ENCODE measurements around the gene ACCSL.

Gene ACCSL

DNA sequence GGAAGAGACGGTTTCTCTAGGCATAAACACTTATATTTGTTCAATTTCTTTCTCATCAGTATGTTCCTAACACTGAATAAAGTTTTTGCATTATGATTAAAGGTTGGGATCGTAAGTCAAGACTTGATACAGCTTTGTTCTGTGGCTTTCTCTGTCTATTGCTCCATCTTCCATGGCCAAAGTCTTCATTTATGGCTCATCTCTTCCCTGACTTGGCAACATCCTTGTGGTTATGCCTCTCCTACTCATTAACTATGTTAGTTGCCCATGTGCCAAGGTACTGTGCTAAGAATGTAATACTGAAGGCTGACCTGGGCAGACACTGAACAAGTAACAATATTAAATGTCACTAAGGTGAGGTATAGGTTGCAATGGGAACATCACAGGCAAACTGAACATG, 1.6 kb upstream of the ACCSL start:
- Histone ChIP-seq H3K9ac (ENCODE audit: low read length) (no peak overlapping the region), H3K36me3 (ENCODE audit: control insufficient read depth, insufficient read depth, low read length) (no peaks in the 10 kb centered on the region), H3K4me3 (ENCODE audit: low read length) (no peak overlapping the region), H3K27me3 (ENCODE audit: control insufficient read depth, insufficient read depth, low read length) (no peaks in the 10 kb centered on the region), H3K4me1 (ENCODE audit: control insufficient read depth, insufficient read depth, low read length) (no peaks in the 10 kb centered on the region), H3K27ac (ENCODE audit: low read depth, low read length) (no peak overlapping the region)

DNA sequence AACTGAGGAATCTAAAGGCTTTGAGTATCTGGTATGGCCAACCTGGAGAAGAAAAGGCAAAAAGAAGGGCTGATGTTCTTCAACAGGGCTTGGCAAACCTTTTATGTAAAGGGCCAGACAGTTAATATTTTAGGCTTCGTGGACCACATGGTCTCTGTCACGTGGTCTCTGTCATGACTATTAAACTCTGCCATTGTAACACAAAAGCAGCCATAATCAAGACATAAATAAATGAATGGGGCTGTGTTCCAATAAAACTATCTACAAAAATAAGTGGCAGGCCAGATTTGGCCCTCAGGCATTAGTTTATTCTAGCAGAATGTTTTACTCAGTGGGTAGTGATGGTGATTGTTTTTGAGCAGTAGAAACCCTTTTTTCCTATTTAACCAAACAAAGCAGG, 483 bp upstream of the ACCSL start:
- H3K9ac ChIP-seq (ENCODE audit: low read length), result no peak overlapping the region
- H3K27ac ChIP-seq (ENCODE audit: low read depth, low read length), result no peak overlapping the region
- H3K4me1 ChIP-seq (ENCODE audit: control insufficient read depth, insufficient read depth, low read length), result no peaks in the 10 kb centered on the region
- no peaks in the 10 kb centered on the region for H3K36me3 ChIP-seq (ENCODE audit: control insufficient read depth, insufficient read depth, low read length)
- no peak overlapping the region for H3K4me3 ChIP-seq (ENCODE audit: low read length)
- H3K27me3 ChIP-seq (ENCODE audit: control insufficient read depth, insufficient read depth, low read length), result no peaks in the 10 kb centered on the region

GRCh38 chr11:44049832-44050231, 2.1 kb downstream of the ACCSL start:
- H3K9ac ChIP-seq (ENCODE audit: low read length), result no peak overlapping the region
- H3K27ac ChIP-seq (ENCODE audit: low read depth, low read length), result no peak overlapping the region
- H3K36me3 ChIP-seq (ENCODE audit: control insufficient read depth, insufficient read depth, low read length), result no peaks in the 10 kb centered on the region
- no peaks in the 10 kb centered on the region for H3K4me1 ChIP-seq (ENCODE audit: control insufficient read depth, insufficient read depth, low read length)
- no peaks in the 10 kb centered on the region for H3K27me3 ChIP-seq (ENCODE audit: control insufficient read depth, insufficient read depth, low read length)
- no peak overlapping the region for H3K4me3 ChIP-seq (ENCODE audit: low read length)

DNA sequence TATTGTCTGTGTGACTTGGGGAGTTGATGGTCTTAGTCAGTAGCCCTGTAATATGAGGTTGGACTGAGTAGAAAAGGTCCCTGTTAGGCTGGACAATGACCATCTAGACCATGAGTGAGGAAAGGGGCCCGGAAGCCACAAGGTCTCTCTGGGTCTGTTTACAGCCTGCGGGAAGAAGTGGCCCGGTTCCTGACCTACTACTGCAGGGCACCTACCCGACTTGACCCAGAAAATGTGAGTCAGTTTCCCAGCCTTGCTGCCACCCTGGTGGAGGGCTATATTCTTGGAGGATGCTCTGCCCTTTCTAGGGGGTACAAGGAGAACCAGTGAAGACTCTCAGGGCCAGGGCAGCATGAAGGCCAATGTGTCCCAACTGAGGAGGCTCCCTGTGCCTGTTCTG, 3.4 kb downstream of the ACCSL start:
- no peak overlapping the region for H3K27ac ChIP-seq (ENCODE audit: low read depth, low read length)
- no peak overlapping the region for H3K9ac ChIP-seq (ENCODE audit: low read length)
- no peaks in the 10 kb centered on the region for H3K4me1 ChIP-seq (ENCODE audit: control insufficient read depth, insufficient read depth, low read length)
- no peak overlapping the region for H3K4me3 ChIP-seq (ENCODE audit: low read length)
- H3K36me3 ChIP-seq (ENCODE audit: control insufficient read depth, insufficient read depth, low read length), result no peaks in the 10 kb centered on the region
- no peaks in the 10 kb centered on the region for H3K27me3 ChIP-seq (ENCODE audit: control insufficient read depth, insufficient read depth, low read length)

DNA sequence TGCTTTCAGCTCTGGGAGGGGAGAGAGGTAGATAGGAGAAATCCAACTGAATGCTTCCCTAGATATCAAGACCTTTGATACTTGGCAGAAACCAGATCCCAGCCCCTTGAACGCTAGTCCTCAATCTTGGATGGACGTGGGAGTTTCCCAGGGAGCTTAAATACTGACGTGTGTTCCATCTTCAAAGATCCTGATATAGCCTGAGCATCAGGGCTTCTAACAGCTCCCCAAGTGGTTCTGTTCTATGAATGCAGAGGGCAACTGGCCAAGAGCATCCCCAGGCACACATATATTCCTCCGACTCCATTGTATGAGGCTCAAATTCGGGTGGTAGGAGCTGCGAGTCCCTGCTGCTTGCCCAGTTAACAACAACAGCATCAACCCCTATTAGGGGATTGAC, 9.6 kb downstream of the ACCSL start:
- no peaks in the 10 kb centered on the region for H3K36me3 ChIP-seq (ENCODE audit: control insufficient read depth, insufficient read depth, low read length)
- H3K27ac ChIP-seq (ENCODE audit: low read depth, low read length), result no peak overlapping the region
- H3K4me3 ChIP-seq (ENCODE audit: low read length), result no peak overlapping the region
- H3K27me3 ChIP-seq (ENCODE audit: control insufficient read depth, insufficient read depth, low read length), result no peaks in the 10 kb centered on the region
- no peak overlapping the region for H3K9ac ChIP-seq (ENCODE audit: low read length)
- H3K4me1 ChIP-seq (ENCODE audit: control insufficient read depth, insufficient read depth, low read length), result no peaks in the 10 kb centered on the region

- no peak overlapping the region for H3K9ac ChIP-seq (ENCODE audit: low read length)
- no peaks in the 10 kb centered on the region for H3K27me3 ChIP-seq (ENCODE audit: control insufficient read depth, insufficient read depth, low read length)
- no peak overlapping the region for H3K4me3 ChIP-seq (ENCODE audit: low read length)
- H3K4me1 ChIP-seq (ENCODE audit: control insufficient read depth, insufficient read depth, low read length), result no peaks in the 10 kb centered on the region
- no peak overlapping the region for H3K27ac ChIP-seq (ENCODE audit: low read depth, low read length)
- H3K36me3 ChIP-seq (ENCODE audit: control insufficient read depth, insufficient read depth, low read length), result no peaks in the 10 kb centered on the region
Observed at GRCh38 chr11:44058275-44058674, 10.5 kb downstream of the ACCSL start.

DNA sequence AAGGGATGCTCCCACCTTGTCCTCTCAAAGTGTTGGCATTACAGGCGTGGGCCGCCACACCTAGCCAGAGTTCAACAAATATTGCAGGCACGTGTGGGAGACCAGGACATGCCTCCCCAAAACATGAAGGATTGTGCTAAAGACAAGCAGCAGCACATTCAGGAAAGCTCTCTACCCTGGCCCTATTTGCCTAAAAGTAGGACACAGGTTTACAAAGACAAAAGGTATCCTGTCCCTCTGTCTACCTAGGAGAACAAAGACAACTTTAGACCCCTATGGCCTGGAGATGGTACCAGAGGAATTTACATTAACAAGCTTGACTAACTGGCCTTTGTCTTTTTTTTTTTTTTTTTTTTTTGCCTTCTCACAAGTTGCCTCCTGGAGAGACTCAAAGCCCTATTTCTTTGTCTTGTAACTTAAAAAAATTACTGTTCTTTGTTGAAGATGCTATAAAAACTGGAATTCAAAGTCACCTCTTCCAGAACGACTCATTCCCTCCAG, 17.4 kb downstream of the ACCSL start:
- Histone ChIP-seq H3K27me3 (ENCODE audit: control insufficient read depth, insufficient read depth, low read length) (no peaks in the 10 kb centered on the region), H3K27ac (ENCODE audit: low read depth, low read length) (peak overlapping the region; percentile 92), H3K4me1 (ENCODE audit: control insufficient read depth, insufficient read depth, low read length) (no peaks in the 10 kb centered on the region), H3K4me3 (ENCODE audit: low read length) (no peak overlapping the region), H3K36me3 (ENCODE audit: control insufficient read depth, insufficient read depth, low read length) (no peaks in the 10 kb centered on the region), H3K9ac (ENCODE audit: low read length) (no peak overlapping the region)

GRCh38 chr11:44065841-44066731, 18.3 kb downstream of the ACCSL start, which contains the start of gene ACCS:
TSS of gene ACCS (plus strand) at chr11:44066270. CDS start at chr11:44067628, 1,358 bp downstream.
- peak within 1 kb of the TSS; percentile 77 for H3K4me3 ChIP-seq (ENCODE audit: low read length)
- H3K36me3 ChIP-seq (ENCODE audit: control insufficient read depth, insufficient read depth, low read length), result no peaks in the 10 kb centered on the region
- H3K9ac ChIP-seq (ENCODE audit: low read length), result peak within 1 kb of the TSS; percentile 76
- no peaks in the 10 kb centered on the region for H3K27me3 ChIP-seq (ENCODE audit: control insufficient read depth, insufficient read depth, low read length)
- H3K4me1 ChIP-seq (ENCODE audit: control insufficient read depth, insufficient read depth, low read length), result no peaks in the 10 kb centered on the region
- peak within 1 kb of the TSS; percentile 92 for H3K27ac ChIP-seq (ENCODE audit: low read depth, low read length)

- Histone ChIP-seq H3K27ac (ENCODE audit: low read depth, low read length) (peak overlapping the region; percentile 92), H3K4me1 (ENCODE audit: control insufficient read depth, insufficient read depth, low read length) (no peaks in the 10 kb centered on the region), H3K36me3 (ENCODE audit: control insufficient read depth, insufficient read depth, low read length) (peaks cover 4% of the 10 kb centered on the region), H3K27me3 (ENCODE audit: control insufficient read depth, insufficient read depth, low read length) (no peaks in the 10 kb centered on the region), H3K4me3 (ENCODE audit: low read length) (peak overlapping the region; percentile 77), H3K9ac (ENCODE audit: low read length) (no peak overlapping the region)
Observed at GRCh38 chr11:44066732-44067141, 19.0 kb downstream of the ACCSL start.

DNA sequence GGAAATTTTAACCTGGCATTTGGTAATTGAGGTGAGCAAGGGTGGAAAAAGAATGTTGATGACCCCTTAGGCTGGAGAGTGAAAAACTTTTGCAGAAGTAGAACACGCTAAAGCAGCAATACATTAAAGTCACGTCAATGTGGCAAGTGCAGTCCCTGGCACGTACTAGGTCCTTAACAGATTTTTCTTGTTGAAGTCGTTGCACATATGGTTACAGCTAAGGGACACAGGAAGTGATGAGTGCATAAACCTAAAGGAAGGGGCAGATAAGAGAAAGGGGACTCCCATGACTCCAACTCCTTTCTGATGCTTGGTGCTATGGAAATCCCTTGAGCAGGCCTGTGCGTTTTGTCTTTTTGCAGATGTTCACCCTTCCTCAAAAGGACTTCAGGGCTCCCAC, 19.5 kb downstream of the ACCSL start:
- no peak overlapping the region for H3K9ac ChIP-seq (ENCODE audit: low read length)
- no peaks in the 10 kb centered on the region for H3K27me3 ChIP-seq (ENCODE audit: control insufficient read depth, insufficient read depth, low read length)
- peaks cover 4% of the 10 kb centered on the region for H3K36me3 ChIP-seq (ENCODE audit: control insufficient read depth, insufficient read depth, low read length)
- H3K4me1 ChIP-seq (ENCODE audit: control insufficient read depth, insufficient read depth, low read length), result no peaks in the 10 kb centered on the region
- peak overlapping the region; percentile 77 for H3K4me3 ChIP-seq (ENCODE audit: low read length)
- H3K27ac ChIP-seq (ENCODE audit: low read depth, low read length), result no peak overlapping the region

- Histone ChIP-seq H3K27ac (ENCODE audit: low read depth, low read length) (no peak overlapping the region), H3K27me3 (ENCODE audit: control insufficient read depth, insufficient read depth, low read length) (no peaks in the 10 kb centered on the region), H3K9ac (ENCODE audit: low read length) (no peak overlapping the region), H3K4me1 (ENCODE audit: control insufficient read depth, insufficient read depth, low read length) (no peaks in the 10 kb centered on the region), H3K4me3 (ENCODE audit: low read length) (no peak overlapping the region), H3K36me3 (ENCODE audit: control insufficient read depth, insufficient read depth, low read length) (peaks cover 4% of the 10 kb centered on the region)
Observed at GRCh38 chr11:44068180-44068579, 20.4 kb downstream of the ACCSL start.

- H3K9ac ChIP-seq (ENCODE audit: low read length), result no peak overlapping the region
- H3K36me3 ChIP-seq (ENCODE audit: control insufficient read depth, insufficient read depth, low read length), result peaks cover 4% of the 10 kb centered on the region
- H3K4me3 ChIP-seq (ENCODE audit: low read length), result no peak overlapping the region
- H3K27me3 ChIP-seq (ENCODE audit: control insufficient read depth, insufficient read depth, low read length), result no peaks in the 10 kb centered on the region
- no peak overlapping the region for H3K27ac ChIP-seq (ENCODE audit: low read depth, low read length)
- no peaks in the 10 kb centered on the region for H3K4me1 ChIP-seq (ENCODE audit: control insufficient read depth, insufficient read depth, low read length)
Observed at GRCh38 chr11:44071157-44071556, 23.4 kb downstream of the ACCSL start.

Data from rectal smooth muscle tissue (tissue), 1 donor.